Activated CD4-positive, alpha-beta T cell treated with anti-CD3 and anti-CD28 coated beads, Interleukin-2, amount 10 ng/mL, durations not matched to agents 24 days and 14 days (primary cell): ENCODE measurements around the gene CTR9. TPM values are rescaled to one million over a fixed set of nuclear protein-coding genes. Genes with fewer than 3 reads are reported as not detected.

Experiments
- DNase-seq: peaks from one replicate; pipeline ENCODE4 v3.0.0; 2022
- H3K27ac Mint-ChIP-seq: one replicate; pipeline ENCODE4 v1.8.0; 2022; ENCODE audit warnings: mild to moderate bottlenecking, mixed read lengths
- H3K27me3 Mint-ChIP-seq: one replicate; pipeline ENCODE4 v1.8.0; 2022; ENCODE audit warnings: mixed read lengths
- H3K36me3 Mint-ChIP-seq: one replicate; pipeline ENCODE4 v1.8.0; 2022; ENCODE audit warnings: low read depth, mild to moderate bottlenecking, mixed read lengths
- H3K4me1 Mint-ChIP-seq: one replicate; pipeline ENCODE4 v1.8.0; 2021; ENCODE audit warnings: mixed read lengths
- H3K4me3 Mint-ChIP-seq: one replicate; pipeline ENCODE4 v1.8.0; 2022; ENCODE audit warnings: mild to moderate bottlenecking, moderate library complexity, mixed read lengths
- H3K9me3 Mint-ChIP-seq: one replicate; pipeline ENCODE4 v1.8.0; 2021; ENCODE audit warnings: mixed read lengths
- intact Hi-C: fragments of 100-400 bp; cut with micrococcal nuclease; formaldehyde crosslinking; loops from one replicate; pipeline ENCODE4 v1.15.1; 2023
- total RNA-seq: library from RNA; stranded (reverse); gene quantifications from 2 replicates; pipeline ENCODE4 v1.2.3, GENCODE V29; 2022

CTR9 gene
- total RNA-seq, 1 donor from 2014 or later: 43.9 TPM

- no peak overlapping the region for H3K27ac Mint-ChIP-seq
- peaks cover 40% of the 10 kb centered on the region for H3K27me3 Mint-ChIP-seq
- intact Hi-C loops: loop anchor here (5.0 to 10.0 kb wide), 2 partner anchors 270 to 422 kb away; partner anchors contain the start of genes ADM and AMPD3
- no peaks in the 10 kb centered on the region for H3K9me3 Mint-ChIP-seq
- H3K36me3 Mint-ChIP-seq: no peaks in the 10 kb centered on the region
- DNase-seq: no peak
- peaks cover 22% of the 10 kb centered on the region for H3K4me1 Mint-ChIP-seq
- H3K4me3 Mint-ChIP-seq: no peak overlapping the region
Observed at GRCh38 chr11:10727146-10727851, 23.7 kb upstream of the CTR9 start.

- H3K9me3 Mint-ChIP-seq: no peaks in the 10 kb centered on the region
- intact Hi-C loops: loop anchor here (5.0 to 10.0 kb wide), 2 partner anchors 271 to 423 kb away; partner anchors contain the start of genes ADM and AMPD3
- no peak for DNase-seq
- no peaks in the 10 kb centered on the region for H3K36me3 Mint-ChIP-seq
- no peak overlapping the region for H3K27ac Mint-ChIP-seq
- peaks cover 40% of the 10 kb centered on the region for H3K27me3 Mint-ChIP-seq
- H3K4me3 Mint-ChIP-seq: no peak overlapping the region
- H3K4me1 Mint-ChIP-seq: peaks cover 22% of the 10 kb centered on the region
Observed at GRCh38 chr11:10728154-10728553, 22.9 kb upstream of the CTR9 start.

- no peak overlapping the region for H3K4me3 Mint-ChIP-seq
Observed at GRCh38 chr11:10728789-10729472, 22.1 kb upstream of the CTR9 start.

GRCh38 chr11:10730151-10730550 is 20.9 kb upstream of the CTR9 start:
- H3K4me1 Mint-ChIP-seq: peaks cover 18% of the 10 kb centered on the region
- intact Hi-C loops: no loop called here
- no peak overlapping the region for H3K27ac Mint-ChIP-seq
- DNase-seq: no peak
- no peak overlapping the region for H3K4me3 Mint-ChIP-seq
- no peaks in the 10 kb centered on the region for H3K36me3 Mint-ChIP-seq
- H3K27me3 Mint-ChIP-seq: peaks cover 38% of the 10 kb centered on the region
- H3K9me3 Mint-ChIP-seq: no peaks in the 10 kb centered on the region

More at GRCh38 chr11:10728789-10729472, 22.1 kb upstream of the CTR9 start:
- Mint-ChIP-seq H3K4me1 (peaks cover 22% of the 10 kb centered on the region), H3K27ac (no peak overlapping the region), H3K9me3 (no peaks in the 10 kb centered on the region), H3K36me3 (no peaks in the 10 kb centered on the region), H3K27me3 (peaks cover 40% of the 10 kb centered on the region)
- intact Hi-C loops: loop anchor here (5.0 to 10.0 kb wide), 2 partner anchors 272 to 424 kb away; partner anchors contain the start of genes ADM and AMPD3
- no peak for DNase-seq

- H3K4me3 Mint-ChIP-seq: no peak overlapping the region
- peaks cover 14% of the 10 kb centered on the region for H3K4me1 Mint-ChIP-seq
- H3K9me3 Mint-ChIP-seq: no peaks in the 10 kb centered on the region
- peaks cover 39% of the 10 kb centered on the region for H3K27me3 Mint-ChIP-seq
- intact Hi-C loops: no loop called here
- H3K27ac Mint-ChIP-seq: no peak overlapping the region
- DNase-seq: no peak
- H3K36me3 Mint-ChIP-seq: no peaks in the 10 kb centered on the region
Observed at GRCh38 chr11:10731064-10731680, 19.9 kb upstream of the CTR9 start.

GRCh38 chr11:10735481-10736475 is 15.3 kb upstream of the CTR9 start:
- Mint-ChIP-seq H3K4me3 (peak overlapping the region; percentile 45), H3K4me1 (peaks cover 8% of the 10 kb centered on the region), H3K36me3 (no peaks in the 10 kb centered on the region), H3K27me3 (peaks cover 24% of the 10 kb centered on the region), H3K27ac (peak overlapping the region; percentile 41), H3K9me3 (no peaks in the 10 kb centered on the region)
- intact Hi-C loops: loop anchor here (1.0 kb wide), 5 partner anchors 81 to 329 kb away; partner anchors contain the start of gene RNF141
- peak; percentile 96 for DNase-seq

- Mint-ChIP-seq H3K4me1 (peaks cover 22% of the 10 kb centered on the region), H3K4me3 (peak overlapping the region; percentile 66), H3K27me3 (peaks cover 2% of the 10 kb centered on the region), H3K36me3 (no peaks in the 10 kb centered on the region), H3K27ac (peak overlapping the region; percentile 49), H3K9me3 (no peaks in the 10 kb centered on the region)
- peak; percentile 73 for DNase-seq
- intact Hi-C loops: loop anchor here (1.0 to 10.0 kb wide), 4 partner anchors 9 to 988 kb away; partner anchors contain the start of genes AMPD3, CTR9 and RNF141
Observed at GRCh38 chr11:10742460-10743208, 8.4 kb upstream of the CTR9 start.

- intact Hi-C loops: loop anchor here (1.0 to 10.0 kb wide), 4 partner anchors 8 to 989 kb away; partner anchors contain the start of genes AMPD3, CTR9 and RNF141
- Mint-ChIP-seq H3K27ac (peak overlapping the region; percentile 70), H3K4me1 (peaks cover 27% of the 10 kb centered on the region), H3K27me3 (peaks cover 2% of the 10 kb centered on the region), H3K9me3 (no peaks in the 10 kb centered on the region), H3K4me3 (peak overlapping the region; percentile 42), H3K36me3 (no peaks in the 10 kb centered on the region)
- peak; percentile 85 for DNase-seq
Observed at GRCh38 chr11:10743354-10744000, 7.6 kb upstream of the CTR9 start.

- Mint-ChIP-seq H3K27me3 (no peaks in the 10 kb centered on the region), H3K9me3 (no peaks in the 10 kb centered on the region), H3K27ac (peak overlapping the region; percentile 70), H3K4me3 (peak overlapping the region; percentile 42), H3K4me1 (peaks cover 33% of the 10 kb centered on the region), H3K36me3 (no peaks in the 10 kb centered on the region)
- intact Hi-C loops: loop anchor here (10.0 kb wide), 1 partner anchor 989 kb away; no protein-coding TSS in a partner anchor
- DNase-seq: no peak
Observed at GRCh38 chr11:10744206-10744605, 6.8 kb upstream of the CTR9 start.

- peaks cover 42% of the 10 kb centered on the region for H3K4me1 Mint-ChIP-seq
Observed at GRCh38 chr11:10746871-10747270, 4.2 kb upstream of the CTR9 start.

GRCh38 chr11:10747733-10748132 is 3.3 kb upstream of the CTR9 start:
- Mint-ChIP-seq H3K27me3 (no peaks in the 10 kb centered on the region), H3K4me1 (peaks cover 41% of the 10 kb centered on the region), H3K9me3 (no peaks in the 10 kb centered on the region), H3K4me3 (no peak overlapping the region), H3K36me3 (peaks cover 9% of the 10 kb centered on the region), H3K27ac (no peak overlapping the region)
- DNase-seq: no peak
- intact Hi-C loops: loop anchor here (10.0 kb wide), 1 partner anchor 993 kb away; no protein-coding TSS in a partner anchor

More at GRCh38 chr11:10746871-10747270, 4.2 kb upstream of the CTR9 start:
- no peak for DNase-seq
- Mint-ChIP-seq H3K4me3 (no peak overlapping the region), H3K27me3 (no peaks in the 10 kb centered on the region), H3K27ac (no peak overlapping the region), H3K9me3 (no peaks in the 10 kb centered on the region), H3K36me3 (peaks cover 5% of the 10 kb centered on the region)
- intact Hi-C loops: loop anchor here (10.0 kb wide), 1 partner anchor 992 kb away; no protein-coding TSS in a partner anchor

GRCh38 chr11:10749476-10749875 is 1.6 kb upstream of the CTR9 start:
- Mint-ChIP-seq H3K36me3 (peaks cover 15% of the 10 kb centered on the region), H3K27ac (no peak overlapping the region), H3K27me3 (no peaks in the 10 kb centered on the region), H3K9me3 (no peaks in the 10 kb centered on the region), H3K4me1 (peaks cover 31% of the 10 kb centered on the region), H3K4me3 (peak overlapping the region; percentile 2)
- intact Hi-C loops: loop anchor here (10.0 kb wide), 1 partner anchor 995 kb away; no protein-coding TSS in a partner anchor
- no peak for DNase-seq
